H1 (cell line): ENCODE measurements around the gene GTPBP1. TPM values are rescaled to one million over a fixed set of nuclear protein-coding genes. Genes with fewer than 3 reads are reported as not detected.

ENCODE experiments used
- ASH2L ChIP-seq: fragments of 200-600, 300-600 bp; sonication (generic); IDR thresholded peaks from one replicate; pipeline ENCODE4 v1.7.1; 2017; ENCODE audit warnings: low read length
- BACH1 ChIP-seq: IDR thresholded peaks from 2 replicates; pipeline ENCODE4 v1.6.1; 2012; ENCODE audit warnings: low read length, improper control_type of control experiment
- CHD7 ChIP-seq: fragments of 300-600 bp; sonication (generic); IDR thresholded peaks from 2 replicates; pipeline ENCODE4 v1.7.1; 2012; ENCODE audit warnings: low read length, moderate library complexity, mild to moderate bottlenecking, inconsistent platforms; ENCODE audit not compliant: insufficient replicate concordance
- EZH2 ChIP-seq: fragments of 200-600 bp; sonication (generic); IDR thresholded peaks from 2 replicates; pipeline ENCODE4 v1.7.1; 2012; ENCODE audit warnings: low read depth, mild to moderate bottlenecking, moderate library complexity, low read length, inconsistent platforms; ENCODE audit not compliant: severe bottlenecking
- GABPA ChIP-seq: IDR thresholded peaks from 2 replicates; pipeline ENCODE4 v1.6.1; 2011; ENCODE audit warnings: mild to moderate bottlenecking, low read length, moderate library complexity, borderline replicate concordance; ENCODE audit not compliant: insufficient read depth
- HDAC6 ChIP-seq: IDR thresholded peaks from one replicate; pipeline ENCODE4 v1.7.1; 2012; ENCODE audit warnings: low read depth, mild to moderate bottlenecking, inconsistent platforms, low read length, moderate library complexity
- JUN ChIP-seq: IDR thresholded peaks from 2 replicates; pipeline ENCODE4 v1.6.1; 2011; ENCODE audit warnings: low read depth, mild to moderate bottlenecking, improper control_type of control experiment, low read length
- RXRA ChIP-seq: IDR thresholded peaks from 2 replicates; pipeline ENCODE4 v1.6.1; 2011; ENCODE audit warnings: low read depth, mild to moderate bottlenecking, low read length, moderate library complexity; ENCODE audit not compliant: insufficient read depth
- polyA plus RNA-seq, 7 experiments: library from polyadenylated mRNA; depleted of rRNA in 3 of 7; stranded (reverse) in 5 of 7; unstranded in 2 of 7; fragments of >200 nt in 5 of 7; fragments of 200-250 nt in 2 of 7; gene quantifications; 1 replicate in 5 of 7; 2 replicates in 1 of 7; 4 replicates in 1 of 7; pipeline versions ENCODE4 v1.2.1 to v1.2.3, GENCODE V29; 2011 to 2013; ENCODE audit warnings: missing spikeins in 2 of 7, mixed read lengths in 2 of 7
- total RNA-seq: library from RNA; stranded (reverse); fragmentation: NEBNext Ultra II Directional; extraction: Animal tissue kit (Norgen Biotek cat#: 25700); gene quantifications from 2 replicates; pipeline ENCODE4 v1.2.1, GENCODE V29; 2021
- TF ChIP-seq, protein P1 (sequence below): IDR thresholded peaks from 2 replicates; pipeline ENCODE4 v1.6.1; 2012; ENCODE audit warnings: inconsistent platforms

GTPBP1 gene
- total and polyA plus RNA-seq, 2 of the 8 experiments (the other 6 are each of a cell fraction or from before 2014, with no cell fraction given), result 53.1 to 91.8 TPM

DNA sequence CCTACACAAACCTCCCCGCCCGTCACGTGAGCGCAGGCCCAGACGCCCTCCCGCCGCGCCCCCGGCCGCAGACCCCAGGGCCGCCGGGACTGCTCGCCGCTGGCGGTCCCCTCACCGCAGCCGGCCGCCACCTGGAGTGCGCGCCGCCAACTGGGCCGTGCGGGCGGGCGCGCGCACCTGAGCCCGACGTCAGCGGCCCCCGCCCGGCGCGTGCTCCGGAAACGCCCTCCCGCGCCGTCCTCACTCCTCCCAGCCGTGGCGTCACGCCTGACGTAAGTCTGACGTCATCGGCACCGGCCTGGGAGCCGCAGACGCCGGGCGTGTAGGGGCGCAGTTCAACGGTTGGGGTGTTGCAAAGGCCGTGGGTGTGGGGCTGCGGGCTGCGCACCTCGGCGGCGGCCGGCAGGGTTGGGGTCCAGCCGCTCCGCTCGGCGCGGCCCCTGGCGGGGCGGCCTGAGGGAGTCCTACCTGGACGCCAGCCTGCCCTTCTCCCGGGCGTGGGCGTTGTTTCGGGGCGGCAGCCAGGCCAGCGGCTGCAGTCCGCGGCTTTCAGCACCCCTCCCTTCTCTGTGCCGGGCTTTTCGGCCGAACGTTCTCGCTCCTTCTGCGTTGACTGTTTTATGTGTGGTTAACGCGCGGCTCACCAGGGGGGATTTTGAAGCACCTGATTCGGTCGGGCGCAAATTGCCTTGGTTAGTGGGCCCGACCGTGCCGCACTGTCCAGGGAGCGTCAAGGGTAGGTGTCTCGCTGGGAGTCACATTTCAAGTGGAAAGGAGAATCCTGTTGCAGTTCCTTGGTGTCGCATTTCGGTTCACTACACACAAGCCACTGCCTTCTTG is 4.7 kb upstream of the GTPBP1 start, which contains the start of gene JOSD1 (continued):
- no peak for TF ChIP-seq CHD7
- TF ChIP-seq RXRA, result no peak
- no peak for TF ChIP-seq HDAC6
- no peak for TF ChIP-seq EZH2
- no peak for TF ChIP-seq BACH1
- TF ChIP-seq GABPA, result no peak
- TF ChIP-seq ASH2L, result peak; percentile 80
- peak; percentile 76; the same call in 1 of the 2 replicates for TF ChIP-seq JUN
- TF ChIP-seq, protein P1, sequence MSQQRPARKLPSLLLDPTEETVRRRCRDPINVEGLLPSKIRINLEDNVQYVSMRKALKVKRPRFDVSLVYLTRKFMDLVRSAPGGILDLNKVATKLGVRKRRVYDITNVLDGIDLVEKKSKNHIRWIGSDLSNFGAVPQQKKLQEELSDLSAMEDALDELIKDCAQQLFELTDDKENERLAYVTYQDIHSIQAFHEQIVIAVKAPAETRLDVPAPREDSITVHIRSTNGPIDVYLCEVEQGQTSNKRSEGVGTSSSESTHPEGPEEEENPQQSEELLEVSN, result peak; percentile 47; the same call in 1 of the 2 replicates
